Neural progenitor cell (in vitro differentiated cells): ENCODE results near the gene PSAPL1.

Experiments
- EZH2 ChIP-seq: fragments of 200-600 bp; sonication (generic); IDR thresholded peaks from 2 replicates; pipeline ENCODE4 v1.6.1; 2017; ENCODE audit warnings: antibody characterized with exemption, mild to moderate bottlenecking, moderate library complexity
- TF ChIP-seq, protein P1 (sequence below): fragments of 200-600 bp; sonication (generic); IDR thresholded peaks from 2 replicates; pipeline ENCODE4 v1.5.1; 2017; ENCODE audit warnings: antibody characterized with exemption, mild to moderate bottlenecking

GRCh38 chr4:7414046-7414445 lies 20.7 kb downstream of the PSAPL1 start:
- TF ChIP-seq EZH2, result no peak
- TF ChIP-seq, protein P1, sequence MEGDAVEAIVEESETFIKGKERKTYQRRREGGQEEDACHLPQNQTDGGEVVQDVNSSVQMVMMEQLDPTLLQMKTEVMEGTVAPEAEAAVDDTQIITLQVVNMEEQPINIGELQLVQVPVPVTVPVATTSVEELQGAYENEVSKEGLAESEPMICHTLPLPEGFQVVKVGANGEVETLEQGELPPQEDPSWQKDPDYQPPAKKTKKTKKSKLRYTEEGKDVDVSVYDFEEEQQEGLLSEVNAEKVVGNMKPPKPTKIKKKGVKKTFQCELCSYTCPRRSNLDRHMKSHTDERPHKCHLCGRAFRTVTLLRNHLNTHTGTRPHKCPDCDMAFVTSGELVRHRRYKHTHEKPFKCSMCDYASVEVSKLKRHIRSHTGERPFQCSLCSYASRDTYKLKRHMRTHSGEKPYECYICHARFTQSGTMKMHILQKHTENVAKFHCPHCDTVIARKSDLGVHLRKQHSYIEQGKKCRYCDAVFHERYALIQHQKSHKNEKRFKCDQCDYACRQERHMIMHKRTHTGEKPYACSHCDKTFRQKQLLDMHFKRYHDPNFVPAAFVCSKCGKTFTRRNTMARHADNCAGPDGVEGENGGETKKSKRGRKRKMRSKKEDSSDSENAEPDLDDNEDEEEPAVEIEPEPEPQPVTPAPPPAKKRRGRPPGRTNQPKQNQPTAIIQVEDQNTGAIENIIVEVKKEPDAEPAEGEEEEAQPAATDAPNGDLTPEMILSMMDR, result no peak
